ENCODE data around the gene EPB41L4A.

The EPB41L4A gene

DNA sequence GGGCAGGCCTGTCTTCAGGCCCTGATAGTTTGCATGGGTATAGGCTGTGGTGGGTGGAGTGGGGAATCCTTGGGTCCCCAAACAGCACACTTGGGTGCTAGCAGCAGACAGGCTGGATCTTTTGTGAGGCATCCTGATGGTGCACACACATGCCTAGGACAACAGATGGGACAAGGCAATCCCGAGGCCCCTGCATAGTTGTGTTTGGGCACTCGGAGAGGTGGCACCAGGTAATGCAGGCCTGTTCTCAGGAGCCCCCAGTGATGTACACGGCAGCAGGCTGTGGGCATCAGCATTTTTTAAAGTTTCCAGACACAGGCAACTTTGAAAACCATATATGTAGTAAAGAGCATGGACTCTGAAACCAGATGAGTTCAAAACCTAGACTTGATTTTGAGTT, 65.4 kb downstream of the EPB41L4A start:
- no peak for DNase-seq

DNA sequence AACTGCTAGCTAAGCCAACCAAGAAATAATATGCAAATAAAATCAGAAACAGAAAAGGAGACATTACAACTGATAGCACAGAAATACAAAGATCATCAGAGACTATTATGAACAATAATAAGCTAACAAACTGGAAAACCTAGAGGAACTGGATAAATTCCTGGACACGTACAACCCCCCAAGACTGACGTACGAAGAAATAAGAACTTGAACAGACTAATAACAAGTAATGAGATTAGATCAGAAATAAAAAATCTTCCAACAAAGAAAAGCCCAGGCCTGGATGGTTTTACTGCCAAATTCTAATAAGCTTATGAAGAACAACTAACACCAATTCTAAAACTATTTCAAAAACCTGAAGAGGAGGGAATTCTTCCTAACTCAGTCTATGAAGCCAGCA, 67.9 kb downstream of the EPB41L4A start:
- no peak for DNase-seq

- DNase-seq, result no peak
Measured at GRCh38 chr5:112350626-112351025, 68.5 kb downstream of the EPB41L4A start.

- no peak for DNase-seq
Measured at GRCh38 chr5:112349371-112349770, 69.7 kb downstream of the EPB41L4A start.

DNA sequence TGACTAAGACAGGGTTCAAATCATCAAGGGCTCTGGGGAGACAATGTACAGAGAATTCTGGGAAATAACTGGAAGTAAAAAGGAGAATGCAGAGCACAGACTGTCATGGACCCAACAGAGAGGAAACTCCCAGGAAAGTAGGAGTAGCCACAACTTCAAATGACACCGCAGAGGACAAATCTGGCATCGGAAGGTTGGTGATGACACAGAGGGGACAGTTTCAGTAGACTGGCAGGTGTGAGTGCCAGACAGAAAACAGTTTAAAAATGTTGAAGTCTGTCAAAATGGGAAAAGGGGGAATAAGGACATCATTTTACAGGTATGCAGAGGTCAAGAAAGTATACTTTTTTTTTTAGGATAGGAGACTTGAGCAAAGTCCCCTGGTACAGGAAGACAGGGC, 70.2 kb downstream of the EPB41L4A start:
- no peak for DNase-seq

- DNase-seq, result no peak
Measured at GRCh38 chr5:112348387-112348786, 70.7 kb downstream of the EPB41L4A start.

- DNase-seq, result no peak
Measured at GRCh38 chr5:112346411-112347044, 72.5 kb downstream of the EPB41L4A start.

DNA sequence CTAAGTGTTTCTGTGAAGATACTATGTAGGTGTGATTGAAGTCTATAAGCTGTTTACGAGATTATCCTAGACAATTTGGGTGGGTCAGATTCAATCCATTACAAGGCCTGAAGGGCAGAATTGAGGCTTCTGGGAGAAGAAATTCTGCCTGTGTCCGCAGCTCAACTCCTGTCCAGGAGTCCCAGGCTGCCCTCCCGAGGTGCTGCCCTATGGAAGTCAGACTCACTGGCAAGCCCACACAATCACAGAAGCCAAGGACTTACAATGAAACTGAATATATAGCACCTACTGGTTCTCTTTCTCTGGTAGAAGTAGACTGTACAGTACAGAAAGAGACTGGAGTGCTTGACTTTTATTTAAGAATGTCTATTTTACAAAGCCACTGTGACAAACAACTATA, 74.5 kb downstream of the EPB41L4A start:
- DNase-seq, result no peak

DNA sequence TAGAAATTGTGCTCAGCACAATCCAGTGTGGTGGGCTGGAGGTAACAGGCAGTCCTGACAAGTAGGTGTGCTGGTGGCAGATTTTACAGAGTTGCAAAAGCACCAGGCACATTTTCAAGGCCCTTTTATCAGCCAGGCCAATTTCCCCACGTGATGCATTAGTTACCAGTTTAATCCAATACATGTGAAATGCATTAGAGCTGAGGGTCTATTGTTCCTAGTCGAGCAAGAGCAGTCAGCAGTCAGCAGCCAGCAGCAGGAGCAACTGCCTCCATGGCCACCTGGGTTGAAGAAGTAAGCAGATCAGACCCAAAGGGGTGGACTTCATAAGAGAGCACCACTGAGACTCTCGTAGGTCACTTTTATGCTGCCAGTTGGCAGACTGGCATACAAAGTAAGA, 76.7 kb downstream of the EPB41L4A start:
- DNase-seq, result no peak

- DNase-seq, result no peak
Measured at GRCh38 chr5:112339761-112340160, 79.3 kb downstream of the EPB41L4A start.

DNA sequence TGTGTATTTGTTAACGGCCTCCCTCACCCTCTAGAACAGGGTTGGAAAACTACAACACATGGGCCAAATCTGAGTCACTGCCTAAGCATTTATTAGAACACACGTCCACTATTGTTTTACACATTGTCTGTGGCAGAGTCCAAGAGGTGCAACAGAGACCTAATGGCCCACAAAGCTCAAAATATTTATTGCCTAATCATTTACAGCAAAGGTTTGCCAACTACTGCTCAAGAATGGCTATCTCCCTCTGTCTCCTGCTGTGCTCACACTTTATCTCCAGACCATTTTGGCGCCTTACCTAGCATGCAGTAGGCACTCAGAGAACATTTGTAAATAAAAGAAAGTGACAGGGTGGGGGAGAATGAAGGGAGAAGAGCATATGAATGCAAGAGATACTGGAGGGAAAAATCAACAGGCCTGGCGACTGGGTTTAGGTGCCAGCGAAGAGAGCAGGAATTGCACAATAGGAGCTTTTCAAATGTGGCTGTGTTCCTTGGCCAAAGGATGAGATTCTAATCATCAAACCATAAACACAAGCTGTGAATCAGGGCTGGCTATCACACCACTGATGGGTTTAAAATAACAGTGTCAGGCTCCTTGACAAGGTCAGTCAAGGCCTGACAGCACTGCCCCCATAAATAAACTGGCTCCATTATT, 80.3 kb downstream of the EPB41L4A start:
- no peak for DNase-seq

GRCh38 chr5:112333331-112333781, 85.7 kb downstream of the EPB41L4A start:
- DNase-seq, result no peak

- no peak for DNase-seq
Measured at GRCh38 chr5:112331892-112332291, 87.2 kb downstream of the EPB41L4A start.

- DNase-seq, result no peak
Measured at GRCh38 chr5:112329419-112330090, 89.5 kb downstream of the EPB41L4A start.

GRCh38 chr5:112323166-112323565, 95.9 kb downstream of the EPB41L4A start:
- DNase-seq, result no peak

DNA sequence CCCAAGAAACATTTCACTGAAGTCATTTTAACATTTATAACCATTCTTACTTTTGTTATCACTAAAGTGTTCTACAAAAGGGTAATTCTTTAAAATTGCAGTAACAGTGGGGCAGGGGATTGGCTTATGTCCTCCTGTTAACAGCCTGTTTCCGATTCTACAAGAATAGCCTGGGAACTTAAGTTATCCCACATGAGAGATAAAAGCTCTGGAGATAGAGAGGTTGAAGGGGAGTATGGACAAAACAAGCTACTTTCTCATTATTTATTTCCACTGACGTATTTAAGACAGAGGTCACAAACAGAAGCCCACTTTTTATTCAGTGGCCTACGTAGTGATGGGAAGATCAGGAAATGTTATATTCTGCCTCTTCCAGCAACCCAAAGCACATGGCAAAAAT, 98.7 kb downstream of the EPB41L4A start:
- no peak for DNase-seq

- DNase-seq, result no peak
Measured at GRCh38 chr5:112318346-112318745, 100.7 kb downstream of the EPB41L4A start.

DNA sequence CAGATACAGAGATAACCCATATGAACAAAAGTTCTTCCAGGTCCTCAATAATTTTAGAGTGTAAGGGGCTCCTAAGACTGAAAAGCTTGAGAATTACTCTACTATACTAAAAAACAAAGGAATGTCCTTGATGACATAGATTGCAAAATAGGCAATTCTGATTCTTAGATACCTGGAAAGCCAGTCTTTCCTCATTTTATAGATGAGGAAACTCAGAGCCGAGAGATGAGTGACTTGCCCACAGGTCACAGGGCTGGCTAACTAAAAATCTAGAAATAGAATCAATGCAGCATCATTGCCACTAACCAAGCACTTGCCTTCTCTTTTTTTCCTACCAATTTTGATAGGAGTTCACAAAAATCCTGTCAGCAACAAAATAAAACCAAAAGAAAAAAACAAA, 101.2 kb downstream of the EPB41L4A start:
- no peak for DNase-seq

DNA sequence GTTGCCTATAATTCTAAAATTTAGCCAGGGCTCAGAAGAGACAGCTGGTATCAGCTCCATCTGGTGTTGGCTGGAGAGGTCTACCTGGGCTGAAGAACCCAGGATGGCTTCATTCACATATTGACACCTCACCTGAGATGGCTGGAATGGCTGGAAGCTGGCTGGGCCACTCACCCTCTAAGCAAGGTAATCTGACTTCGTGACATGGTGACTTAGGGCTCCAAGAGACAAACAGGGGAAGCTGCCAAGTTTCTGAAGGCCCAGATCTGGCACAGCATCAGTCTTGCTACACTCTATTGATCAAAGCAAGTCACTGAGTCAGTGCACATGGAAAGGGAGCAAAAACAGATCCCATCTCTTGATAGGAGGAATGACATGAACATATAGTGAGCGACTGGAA, 102.3 kb downstream of the EPB41L4A start:
- no peak for DNase-seq

- no peak for DNase-seq
Measured at GRCh38 chr5:112316006-112316405, 103.1 kb downstream of the EPB41L4A start.

DNA sequence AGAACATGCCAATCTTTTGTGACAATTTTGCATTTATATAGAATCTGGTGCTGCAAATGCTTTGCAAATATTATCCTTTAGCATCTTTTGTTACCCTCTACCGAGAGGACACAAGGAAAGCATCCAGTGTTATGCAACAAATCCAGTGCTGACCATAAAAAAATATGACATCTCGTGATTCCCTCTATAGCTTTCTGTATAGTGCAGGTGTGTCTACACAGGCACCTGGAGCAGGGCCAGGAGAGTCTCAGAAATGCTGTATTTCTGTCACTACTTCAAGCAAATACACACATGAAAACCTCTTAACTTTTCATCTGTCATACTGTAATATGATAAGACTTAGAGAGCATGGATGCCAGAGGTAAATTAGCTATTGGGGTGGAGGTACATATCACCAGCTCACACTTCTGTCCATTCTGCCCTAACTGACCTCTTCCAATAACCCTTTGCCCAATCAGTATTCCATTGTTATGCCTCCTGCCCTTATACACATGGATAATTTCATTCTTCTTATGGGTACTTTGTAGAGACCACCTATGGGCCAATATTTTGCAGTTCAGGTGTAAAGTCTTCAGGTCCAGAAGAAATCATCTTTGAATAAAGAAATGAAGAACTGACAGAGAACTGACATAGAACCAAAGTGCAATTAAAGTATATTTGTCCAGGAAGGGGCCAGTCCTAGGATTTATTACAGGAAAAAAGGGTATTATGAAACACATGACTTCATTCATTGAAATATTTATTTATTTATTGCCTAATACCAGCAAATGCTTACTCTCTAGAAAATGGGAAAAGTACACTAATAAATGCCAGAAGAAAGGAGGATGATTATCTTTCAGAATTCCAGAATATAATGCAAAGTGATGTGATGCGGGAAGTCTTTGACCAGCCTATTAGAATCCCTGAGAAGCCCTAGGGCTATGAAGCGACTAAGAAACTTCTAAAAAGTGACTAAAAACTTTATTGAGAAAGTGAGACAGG, 106.5 kb downstream of the EPB41L4A start:
- no peak for DNase-seq

GRCh38 chr5:112310746-112311145, 108.3 kb downstream of the EPB41L4A start:
- DNase-seq, result no peak

- DNase-seq, result no peak
Measured at GRCh38 chr5:112308608-112309007, 110.5 kb downstream of the EPB41L4A start.
